Measurements from ENCODE around the gene CRISP1. TPM values are rescaled to one million over a fixed set of nuclear protein-coding genes. Genes with fewer than 3 reads are reported as not detected.
"Not testable (repeated sequence)": the region's sequence is repeated elsewhere in the genome, so short reads cannot be mapped to it uniquely, and the experiment has no call there.

Gene CRISP1
- total RNA-seq, 1 donor from 2014 or later: not detected

GRCh38 chr6:49839957-49840356 is 26.4 kb downstream of the CRISP1 start:
- no peak for DNase-seq

DNA sequence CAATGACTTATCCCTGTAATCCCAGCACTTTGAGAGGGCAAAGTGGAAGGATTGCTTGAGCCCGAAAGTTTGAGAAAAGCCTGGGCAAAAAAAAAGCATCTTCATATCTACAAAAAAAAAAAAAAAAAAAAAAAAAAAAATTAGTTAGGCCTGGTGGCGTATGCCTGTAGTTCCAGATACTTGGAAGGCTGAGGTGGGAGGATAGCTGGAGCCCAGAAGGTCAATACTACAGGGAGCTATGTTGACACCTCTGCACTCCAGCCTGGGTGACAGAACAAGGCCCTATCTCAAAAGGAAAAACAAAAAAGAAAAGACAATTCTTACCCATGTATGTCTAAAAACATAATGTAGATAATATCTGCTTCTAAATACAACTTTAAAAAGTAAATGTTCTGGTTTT is 27.2 kb downstream of the CRISP1 start:
- DNase-seq: no peak

DNA sequence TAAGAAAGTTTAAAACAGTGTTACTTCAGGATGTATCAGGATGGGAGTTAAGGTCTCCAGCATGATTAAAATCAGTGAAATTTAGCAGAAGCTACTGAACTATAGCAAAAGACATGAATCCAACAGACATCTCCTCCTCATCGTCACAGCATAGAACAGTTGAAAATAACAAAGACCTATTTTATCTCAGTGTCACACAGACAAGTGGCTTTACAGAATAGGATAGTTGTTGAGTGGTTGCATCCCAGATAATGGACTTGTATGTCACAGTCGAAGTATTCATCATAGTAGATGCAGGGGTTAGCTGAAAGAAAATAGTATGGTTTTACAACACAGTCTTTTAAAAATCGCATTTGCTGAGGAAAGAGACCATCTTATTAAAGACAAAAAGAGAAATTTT is 31.2 kb downstream of the CRISP1 start:
- DNase-seq: no peak

- no peak for DNase-seq
Measured at GRCh38 chr6:49833386-49833785, 32.9 kb downstream of the CRISP1 start.

DNA sequence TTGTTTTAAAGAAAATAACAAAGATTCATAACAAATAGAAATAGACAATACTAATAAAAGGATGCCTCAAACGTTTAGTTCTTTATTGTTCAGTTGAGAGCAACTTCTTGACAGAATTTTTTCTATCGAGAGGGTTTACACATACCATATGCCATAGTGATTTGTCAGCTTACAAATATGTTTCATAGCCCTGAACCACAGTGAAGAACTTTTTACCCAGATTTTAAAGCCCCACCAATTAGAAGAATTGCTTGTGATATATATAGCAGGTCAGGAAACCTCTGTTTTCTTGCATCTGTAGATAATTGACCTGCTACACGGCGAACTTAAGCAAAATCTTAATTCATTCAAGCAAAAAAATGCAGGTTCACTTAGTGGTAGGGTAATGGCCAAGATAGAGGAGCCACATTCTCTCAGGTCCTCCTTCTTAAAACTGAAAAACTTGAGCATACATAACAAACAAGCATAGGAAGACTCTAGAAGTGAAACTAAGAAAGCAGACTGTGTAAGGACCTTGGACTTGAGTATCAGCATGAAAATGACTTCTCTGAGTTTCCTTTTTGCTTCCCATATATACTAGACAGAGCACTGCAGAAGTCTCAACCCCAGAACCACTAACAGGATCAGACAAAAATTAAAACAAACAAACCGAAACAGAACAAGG is 39.5 kb downstream of the CRISP1 start:
- DNase-seq: no peak

GRCh38 chr6:49815166-49815565 is 51.2 kb downstream of the CRISP1 start:
- DNase-seq: no peak

DNA sequence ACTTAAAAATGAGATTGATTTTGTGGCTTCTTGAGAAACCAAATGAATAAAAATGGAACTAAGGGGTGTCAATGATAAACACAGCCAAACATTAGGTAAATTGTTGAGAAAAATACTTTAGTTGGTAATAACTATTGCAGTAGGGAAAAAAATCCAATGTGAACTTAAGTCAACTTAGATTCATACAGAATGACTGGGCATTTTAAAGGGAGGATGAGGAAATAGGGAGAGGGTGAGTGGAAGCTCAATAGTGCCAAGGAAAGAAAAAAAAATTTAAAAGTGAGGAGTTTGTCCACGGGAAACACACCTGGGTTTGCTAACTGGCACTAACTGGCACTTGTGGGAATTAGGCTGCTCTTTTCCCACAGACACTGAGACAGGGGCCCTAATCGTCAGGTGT is 53.1 kb downstream of the CRISP1 start:
- DNase-seq: no peak

- DNase-seq: no peak
Measured at GRCh38 chr6:49806145-49806544, 60.2 kb downstream of the CRISP1 start.

DNA sequence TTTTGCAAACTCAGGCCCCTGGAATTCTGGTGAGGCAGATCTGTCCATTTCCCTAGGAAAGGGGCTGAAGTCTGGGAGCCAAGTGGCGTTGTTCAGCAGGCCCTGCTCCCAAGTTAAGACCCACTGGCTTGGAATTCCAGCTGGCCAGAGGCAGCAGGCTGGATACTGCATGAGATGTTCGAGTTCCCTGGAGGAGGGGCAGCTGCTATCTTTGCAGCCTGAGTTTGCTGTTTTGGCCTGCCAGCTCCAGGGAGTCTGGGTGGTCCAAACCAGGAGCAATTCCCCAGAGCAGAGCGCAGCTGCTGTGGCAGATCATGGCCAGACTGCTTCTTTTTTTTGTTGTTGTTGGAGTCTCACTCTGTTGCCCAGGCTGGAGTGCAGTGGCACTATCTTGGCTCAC is 61.1 kb downstream of the CRISP1 start:
- DNase-seq: no peak

DNA sequence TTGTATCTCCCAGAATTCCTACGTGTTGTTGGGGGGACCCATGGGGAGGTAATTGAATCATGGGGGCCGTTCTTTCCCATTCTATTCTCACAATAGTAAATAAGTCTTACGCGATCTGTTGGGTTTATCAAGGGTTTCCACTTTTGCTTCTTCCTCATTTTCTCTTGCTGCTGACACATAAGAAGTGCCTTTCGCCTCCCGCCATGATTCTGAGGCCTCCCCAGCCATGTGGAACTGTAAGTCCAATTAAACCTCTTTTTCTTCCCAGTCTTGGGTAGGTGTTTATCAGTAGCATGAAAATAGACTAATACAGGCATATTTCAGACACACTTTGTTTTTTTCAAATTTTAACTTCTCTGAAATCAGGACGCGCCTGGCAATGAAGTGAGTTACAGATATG is 64.8 kb downstream of the CRISP1 start:
- no peak for DNase-seq

DNA sequence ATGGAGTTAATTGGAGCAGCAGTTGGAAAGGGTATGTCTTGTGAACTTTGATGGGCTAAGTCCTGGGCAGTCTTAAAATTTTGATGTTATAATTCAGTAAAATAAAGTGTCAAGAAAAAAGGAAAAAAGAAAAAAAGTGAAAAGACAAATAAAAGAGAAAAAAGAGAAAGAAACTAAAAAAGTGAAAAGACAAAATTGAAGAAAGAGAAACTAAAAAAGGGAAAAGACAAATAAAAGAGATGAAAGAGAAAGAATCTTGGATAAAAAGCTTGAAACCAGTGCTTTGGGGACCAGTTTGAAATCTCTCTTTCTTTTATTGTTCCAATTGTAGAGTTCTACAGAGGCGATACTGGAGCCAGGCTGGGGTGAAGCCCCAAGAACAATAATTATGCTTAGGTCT is 67.2 kb downstream of the CRISP1 start:
- DNase-seq: no peak

DNA sequence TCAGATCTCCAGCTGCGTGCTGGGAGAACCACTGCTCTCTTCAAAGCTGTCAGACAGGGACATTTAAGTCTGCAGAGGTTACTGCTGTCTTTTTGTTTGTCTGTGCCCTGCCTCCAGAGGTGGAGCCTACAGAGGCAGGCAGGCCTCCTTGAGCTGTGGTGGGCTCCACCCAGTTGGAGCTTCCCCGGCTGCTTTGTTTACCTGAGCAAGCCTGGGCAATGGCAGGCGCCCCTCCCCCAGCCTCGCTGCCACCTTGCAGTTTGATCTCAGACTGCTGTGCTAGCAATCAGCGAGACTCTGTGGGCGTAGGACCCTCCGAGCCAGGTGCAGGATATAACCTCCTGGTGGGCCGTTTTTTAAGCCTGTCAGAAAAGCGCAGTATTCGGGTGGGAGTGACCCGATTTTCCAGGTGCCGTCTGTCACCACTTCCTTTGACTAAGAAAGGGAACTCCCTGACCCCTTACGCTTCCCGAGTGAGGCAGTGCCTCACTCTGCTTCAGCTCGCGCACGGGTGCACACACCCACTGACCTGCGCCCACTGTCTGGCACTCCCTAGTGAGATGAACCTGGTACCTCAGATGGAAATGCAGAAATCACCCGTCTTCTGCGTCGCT is 69.4 kb downstream of the CRISP1 start:
- not testable (repeated sequence) for DNase-seq

- no peak for DNase-seq
Measured at GRCh38 chr6:49790341-49790740, 76.0 kb downstream of the CRISP1 start.

DNA sequence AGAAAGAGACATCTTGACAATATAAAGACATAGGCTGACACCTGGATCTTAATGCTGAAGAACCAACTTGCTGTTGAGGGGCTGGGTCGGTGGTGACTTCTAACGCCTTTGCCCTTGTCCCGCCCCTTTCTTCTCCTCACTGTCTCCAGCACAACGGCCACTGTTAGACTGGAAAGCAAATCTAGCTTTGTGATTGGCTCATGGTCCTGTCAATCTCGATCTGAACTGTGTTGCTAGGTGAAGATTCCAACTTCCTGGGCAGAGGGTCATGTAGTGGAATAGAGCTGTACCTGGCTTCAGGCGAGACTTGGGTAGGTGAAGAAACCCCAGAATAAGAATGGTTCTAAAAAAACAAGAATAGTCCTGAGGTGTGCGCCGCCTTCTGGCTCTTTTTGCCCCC is 79.2 kb downstream of the CRISP1 start, which contains the start of gene PGK2:
PGK2 (minus strand) TSS at position 110 of the 400 bp plus-strand sequence; CDS start at position 12, 98 bp downstream.
- no peak for DNase-seq

- DNase-seq: no peak
Measured at GRCh38 chr6:49784272-49784671, 82.1 kb downstream of the CRISP1 start.

Other genes starting within 250 kb of the CRISP1 start
- 5.8 TPM for gene RHAG, start 229.7 kb downstream of the CRISP1 start, total RNA-seq
- not detected for gene CRISP2, start 153.0 kb downstream of the CRISP1 start, total RNA-seq
- gene CRISP3, start 122.1 kb downstream of the CRISP1 start, total RNA-seq: 7.4 TPM
- gene PGK2, start 79.2 kb downstream of the CRISP1 start, total RNA-seq: not detected
- not detected for gene DEFB114, start 97.6 kb upstream of the CRISP1 start, total RNA-seq
- not detected for gene DEFB113, start 103.1 kb upstream of the CRISP1 start, total RNA-seq
- not detected for gene DEFB110, start 155.5 kb upstream of the CRISP1 start, total RNA-seq
- gene DEFB112, start 183.4 kb upstream of the CRISP1 start, total RNA-seq: not detected

All from skin of body (tissue), 2 donors.